ENCODE data around the gene TMOD2. TPM values are rescaled to one million over a fixed set of nuclear protein-coding genes. Genes with fewer than 3 reads are reported as not detected.

The TMOD2 gene
- total RNA-seq, 1 experiment from 2014 or later: 3.0 TPM

- H3K9me3 ChIP-seq (ENCODE audit: control insufficient read depth, low read depth, low read length): no peaks in the 10 kb centered on the region
- H3K27ac ChIP-seq (ENCODE audit: insufficient read length, low read depth, low read length): no peak overlapping the region
- H2BK15ac ChIP-seq (ENCODE audit: low read depth, low read length): no peak overlapping the region
- H3K56ac ChIP-seq (ENCODE audit: insufficient read length, low read depth, low read length): no peak overlapping the region
- no peaks in the 10 kb centered on the region for H3K4me1 ChIP-seq (ENCODE audit: insufficient read depth, low read length)
- Mint-ChIP-seq H3K4me1 (no peaks in the 10 kb centered on the region; a peak in 1 of 4 replicates), H3K27me3 (ENCODE audit: low read depth) (no peaks in the 10 kb centered on the region; the same call in 1 of the 2 replicates), H3K9me3 (no peaks in the 10 kb centered on the region), H3K36me3 (ENCODE audit: insufficient read depth in 1 of 3, low read depth in 3 of 3) (no peaks in the 10 kb centered on the region), H3K27ac (no peak overlapping the region), H3K4me3 (no peak overlapping the region)
- no peak overlapping the region for H2BK20ac ChIP-seq (ENCODE audit: low read depth, low read length, poor library complexity, severe bottlenecking)
- no peak for DNase-seq
- H2AFZ ChIP-seq (ENCODE audit: low read length): no peak overlapping the region
- H3K4ac ChIP-seq (ENCODE audit: low read depth, low read length): no peak overlapping the region
- no peak overlapping the region for H4K8ac ChIP-seq (replicated peaks; ENCODE audit: insufficient read length, low read depth, low read length)
- H2BK120ac ChIP-seq (ENCODE audit: low read depth, low read length, poor library complexity, severe bottlenecking): no peak overlapping the region
- H2BK5ac ChIP-seq (ENCODE audit: insufficient read length, low read length): no peak overlapping the region
- no peak overlapping the region for H3K9ac ChIP-seq (ENCODE audit: extremely low read depth, insufficient read length, low read length)
- no peak overlapping the region for H2BK12ac ChIP-seq (ENCODE audit: insufficient read length, low read depth, low read length)
- H3K27me3 ChIP-seq (ENCODE audit: insufficient read depth, low read length): no peaks in the 10 kb centered on the region
- H3K14ac ChIP-seq (ENCODE audit: insufficient read depth, low read length): no peak overlapping the region
- no peaks in the 10 kb centered on the region for H4K20me1 ChIP-seq (ENCODE audit: control insufficient read depth, insufficient read depth, insufficient read length)
- H3K18ac ChIP-seq (ENCODE audit: insufficient read length, low read depth, low read length): no peak overlapping the region
- no peak overlapping the region for H4K5ac ChIP-seq (ENCODE audit: insufficient read length, low read depth, low read length)
- H4K91ac ChIP-seq (ENCODE audit: insufficient read length, low read depth, low read length): no peak overlapping the region
- no peak overlapping the region for H3K4me2 ChIP-seq (ENCODE audit: insufficient read depth, insufficient read length, low read length)
- no peak overlapping the region for H3T11ph ChIP-seq (ENCODE audit: low read length)
- TF ChIP-seq CTCF (conservative IDR thresholded peaks at IDR 0.05): no peak
- no peaks in the 10 kb centered on the region for H3K23me2 ChIP-seq (ENCODE audit: insufficient read length, low read depth, low read length, poor library complexity, severe bottlenecking)
- no peak overlapping the region for H2AK5ac ChIP-seq (ENCODE audit: insufficient read length, low read length)
- no peaks in the 10 kb centered on the region for H3K79me2 ChIP-seq (ENCODE audit: insufficient read depth, low read length)
- WGBS (ENCODE audit: extremely low coverage, insufficient read length, low lambda C conversion rate): no CpG with 5 or more reads among the region's 1 CpG
- no peak overlapping the region for H3K23ac ChIP-seq (ENCODE audit: insufficient read length, low read depth, low read length)
- no peaks in the 10 kb centered on the region for H3K79me1 ChIP-seq (ENCODE audit: insufficient read depth, low read depth, low read length, poor library complexity, severe bottlenecking)
Measured at GRCh38 chr15:51798281-51798680, 46.9 kb downstream of the TMOD2 start.
